ENCODE measurements around the gene MYO9A. TPM values are rescaled to one million over a fixed set of nuclear protein-coding genes. Genes with fewer than 3 reads are reported as not detected.

The MYO9A gene
- total and polyA plus RNA-seq, 3 donors from 2014 or later = 68.9 to 126 (median 103) TPM

DNA sequence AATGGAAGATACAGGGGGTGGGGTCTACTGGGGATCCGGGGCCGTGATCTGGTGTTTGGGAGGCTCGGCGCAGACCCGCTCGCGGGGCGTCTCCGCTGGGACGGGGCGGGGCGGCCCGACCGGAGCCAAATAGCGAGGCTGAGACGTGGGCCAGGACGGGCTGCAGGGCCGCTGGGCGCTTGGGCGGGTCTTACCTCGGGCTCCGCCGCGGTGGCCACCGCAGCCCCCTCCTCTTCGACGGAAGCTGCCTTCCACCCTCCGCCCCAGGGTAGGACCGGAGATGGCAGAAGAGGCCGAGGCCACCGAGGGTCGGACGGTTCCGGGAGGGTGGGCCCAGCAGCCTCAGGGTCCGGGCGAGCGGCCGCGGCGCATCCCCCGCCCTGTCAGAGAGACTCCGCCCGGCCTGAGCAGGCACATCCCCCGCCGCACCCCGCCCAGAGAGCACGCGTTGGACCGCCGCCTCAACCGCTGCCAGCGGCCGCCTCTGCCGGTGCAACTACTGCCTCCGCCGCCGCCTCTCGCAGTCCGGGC is 399 bp downstream of the MYO9A start:
- Histone ChIP-seq H3K4me3 (peak overlapping the region; percentile 91 to 92), H3K27me3 (no peaks in the 10 kb centered on the region), H3K9me3 (no peaks in the 10 kb centered on the region), H3K4me1 (no peaks in the 10 kb centered on the region), H3K36me3 (ENCODE audit: low read depth, missing control alignments) (no peaks in the 10 kb centered on the region), H3K27ac (peak overlapping the region; percentile 94 to 97)
- peak; percentile 76 for DNase-seq
- 1 to 3% methylated on average over 17 to 57 of the region's 59 CpGs for WGBS, 2 donors
- intact Hi-C loops (cut with DNase I; ENCODE audit: low total_unique reads) = no loop called here
- TF ChIP-seq, protein P1, sequence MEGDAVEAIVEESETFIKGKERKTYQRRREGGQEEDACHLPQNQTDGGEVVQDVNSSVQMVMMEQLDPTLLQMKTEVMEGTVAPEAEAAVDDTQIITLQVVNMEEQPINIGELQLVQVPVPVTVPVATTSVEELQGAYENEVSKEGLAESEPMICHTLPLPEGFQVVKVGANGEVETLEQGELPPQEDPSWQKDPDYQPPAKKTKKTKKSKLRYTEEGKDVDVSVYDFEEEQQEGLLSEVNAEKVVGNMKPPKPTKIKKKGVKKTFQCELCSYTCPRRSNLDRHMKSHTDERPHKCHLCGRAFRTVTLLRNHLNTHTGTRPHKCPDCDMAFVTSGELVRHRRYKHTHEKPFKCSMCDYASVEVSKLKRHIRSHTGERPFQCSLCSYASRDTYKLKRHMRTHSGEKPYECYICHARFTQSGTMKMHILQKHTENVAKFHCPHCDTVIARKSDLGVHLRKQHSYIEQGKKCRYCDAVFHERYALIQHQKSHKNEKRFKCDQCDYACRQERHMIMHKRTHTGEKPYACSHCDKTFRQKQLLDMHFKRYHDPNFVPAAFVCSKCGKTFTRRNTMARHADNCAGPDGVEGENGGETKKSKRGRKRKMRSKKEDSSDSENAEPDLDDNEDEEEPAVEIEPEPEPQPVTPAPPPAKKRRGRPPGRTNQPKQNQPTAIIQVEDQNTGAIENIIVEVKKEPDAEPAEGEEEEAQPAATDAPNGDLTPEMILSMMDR (IDR thresholded peaks at IDR 0.05) = no peak
- no peak for TF ChIP-seq POLR2A (IDR thresholded peaks at IDR 0.05)

- Histone ChIP-seq H3K9me3 (no peaks in the 10 kb centered on the region), H3K4me3 (peak overlapping the region; percentile 91 to 92), H3K27me3 (no peaks in the 10 kb centered on the region), H3K4me1 (no peaks in the 10 kb centered on the region), H3K36me3 (ENCODE audit: low read depth, missing control alignments) (no peaks in the 10 kb centered on the region), H3K27ac (peak overlapping the region; percentile 94 to 97)
- intact Hi-C loops (cut with DNase I; ENCODE audit: low total_unique reads) = no loop called here
- TF ChIP-seq, protein P1 (IDR thresholded peaks at IDR 0.05) = no peak
- no peak for TF ChIP-seq POLR2A (IDR thresholded peaks at IDR 0.05)
- DNase-seq = peak; percentile 62
- whole genome bisulfite sequencing, 2 donors = 0 to 1% methylated on average over 21 to 24 of the region's 24 CpGs
Measured at GRCh38 chr15:72116731-72117485, 1.0 kb downstream of the MYO9A start.

DNA sequence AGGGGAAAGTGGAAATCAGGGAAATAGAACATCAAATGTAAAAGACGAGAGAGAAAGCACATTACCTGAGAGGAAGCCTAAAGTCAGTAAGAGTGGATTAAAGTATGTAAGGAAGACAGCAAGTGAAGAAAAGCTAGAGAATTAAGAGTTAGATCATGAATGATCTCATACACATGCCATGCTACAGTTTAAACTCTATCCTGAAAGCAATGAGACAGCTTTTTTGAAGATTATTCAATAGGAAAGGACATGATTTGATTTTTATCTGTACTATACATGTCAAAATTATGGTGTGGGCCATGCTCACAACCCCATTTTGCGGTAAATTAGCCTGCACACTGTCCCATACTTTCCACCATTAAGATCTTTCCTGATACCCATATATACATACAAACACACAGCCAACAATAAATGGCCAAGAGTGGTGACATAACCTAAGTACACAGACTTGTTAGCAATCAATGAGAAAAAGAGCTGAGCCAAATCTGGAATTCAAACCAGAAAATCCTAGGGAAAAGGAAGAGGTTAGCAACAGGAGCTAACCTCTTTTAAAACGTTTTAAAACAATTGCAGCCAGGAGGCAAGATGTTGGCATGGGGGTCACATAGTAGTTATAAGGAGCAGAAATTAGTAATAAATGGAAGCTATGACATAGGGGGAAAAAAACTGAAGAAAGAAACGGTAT is 4.5 kb downstream of the MYO9A start:
- intact Hi-C loops (cut with DNase I; ENCODE audit: low total_unique reads) = no loop called here
- Histone ChIP-seq H3K36me3 (ENCODE audit: low read depth, missing control alignments) (no peaks in the 10 kb centered on the region), H3K4me3 (no peak overlapping the region), H3K27me3 (no peaks in the 10 kb centered on the region), H3K27ac (no peak overlapping the region), H3K9me3 (no peaks in the 10 kb centered on the region), H3K4me1 (no peaks in the 10 kb centered on the region)
- 71 to 79% methylated on average over 4 of the region's 4 CpGs for WGBS, 2 donors
- no peak for DNase-seq
- TF ChIP-seq, protein P1 (IDR thresholded peaks at IDR 0.05) = no peak
- no peak for TF ChIP-seq POLR2A (IDR thresholded peaks at IDR 0.05)

GRCh38 chr15:72112805-72113204 is 5.1 kb downstream of the MYO9A start:
- H3K27me3 ChIP-seq = no peaks in the 10 kb centered on the region
- H3K27ac ChIP-seq = no peak overlapping the region
- no peaks in the 10 kb centered on the region for H3K9me3 ChIP-seq
- H3K4me3 ChIP-seq = no peak overlapping the region
- no peak for DNase-seq
- TF ChIP-seq POLR2A (IDR thresholded peaks at IDR 0.05) = no peak
- TF ChIP-seq, protein P1 (IDR thresholded peaks at IDR 0.05) = no peak
- intact Hi-C loops (cut with DNase I; ENCODE audit: low total_unique reads) = no loop called here
- no peaks in the 10 kb centered on the region for H3K4me1 ChIP-seq
- no peaks in the 10 kb centered on the region for H3K36me3 ChIP-seq (ENCODE audit: low read depth, missing control alignments)
